Panc1 (cell line): ENCODE measurements around the gene KBTBD6.

Experiments
- POLR2AphosphoS5 ChIP-seq: IDR thresholded peaks from 2 replicates; pipeline ENCODE4 v1.6.1; 2012; ENCODE audit warnings: mild to moderate bottlenecking, low read depth, low read length, moderate library complexity
- TF ChIP-seq, protein P1 (sequence below): fragments of 450-650 bp; IDR thresholded peaks from 2 replicates; pipeline ENCODE4 v1.5.1; 2017; ENCODE audit warnings: mild to moderate bottlenecking
- TF ChIP-seq, protein P2 (sequence below), 2 experiments: IDR thresholded peaks; 2 replicates each; pipeline ENCODE4 v1.6.1; 2011 to 2012; ENCODE audit warnings: low read depth in 2 of 2, control low read depth in 1 of 2, low read length in 1 of 2, mild to moderate bottlenecking in 1 of 2, moderate library complexity in 1 of 2; ENCODE audit not compliant: insufficient read depth in 1 of 2

DNA sequence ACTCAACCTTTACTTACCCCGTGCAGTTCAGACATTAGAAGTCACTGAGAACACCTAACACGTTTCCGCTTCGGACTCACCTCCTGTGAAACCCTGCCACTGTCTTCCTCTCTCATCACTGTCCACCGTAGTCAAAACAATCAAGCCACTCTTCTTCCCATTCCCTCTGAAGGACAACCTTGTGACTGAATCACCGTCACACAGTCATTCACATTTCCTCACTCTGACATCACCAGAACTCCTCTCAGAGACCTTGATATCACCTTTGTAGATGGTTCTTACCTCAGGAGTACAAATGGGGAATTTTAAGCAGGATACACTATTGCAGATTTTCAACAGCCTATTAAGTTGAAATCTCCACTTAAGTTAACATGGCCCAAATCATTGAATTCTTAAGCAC lies 1.3 kb upstream of the KBTBD6 start:
- TF ChIP-seq, protein P1, sequence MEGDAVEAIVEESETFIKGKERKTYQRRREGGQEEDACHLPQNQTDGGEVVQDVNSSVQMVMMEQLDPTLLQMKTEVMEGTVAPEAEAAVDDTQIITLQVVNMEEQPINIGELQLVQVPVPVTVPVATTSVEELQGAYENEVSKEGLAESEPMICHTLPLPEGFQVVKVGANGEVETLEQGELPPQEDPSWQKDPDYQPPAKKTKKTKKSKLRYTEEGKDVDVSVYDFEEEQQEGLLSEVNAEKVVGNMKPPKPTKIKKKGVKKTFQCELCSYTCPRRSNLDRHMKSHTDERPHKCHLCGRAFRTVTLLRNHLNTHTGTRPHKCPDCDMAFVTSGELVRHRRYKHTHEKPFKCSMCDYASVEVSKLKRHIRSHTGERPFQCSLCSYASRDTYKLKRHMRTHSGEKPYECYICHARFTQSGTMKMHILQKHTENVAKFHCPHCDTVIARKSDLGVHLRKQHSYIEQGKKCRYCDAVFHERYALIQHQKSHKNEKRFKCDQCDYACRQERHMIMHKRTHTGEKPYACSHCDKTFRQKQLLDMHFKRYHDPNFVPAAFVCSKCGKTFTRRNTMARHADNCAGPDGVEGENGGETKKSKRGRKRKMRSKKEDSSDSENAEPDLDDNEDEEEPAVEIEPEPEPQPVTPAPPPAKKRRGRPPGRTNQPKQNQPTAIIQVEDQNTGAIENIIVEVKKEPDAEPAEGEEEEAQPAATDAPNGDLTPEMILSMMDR = no peak
- TF ChIP-seq, protein P2, sequence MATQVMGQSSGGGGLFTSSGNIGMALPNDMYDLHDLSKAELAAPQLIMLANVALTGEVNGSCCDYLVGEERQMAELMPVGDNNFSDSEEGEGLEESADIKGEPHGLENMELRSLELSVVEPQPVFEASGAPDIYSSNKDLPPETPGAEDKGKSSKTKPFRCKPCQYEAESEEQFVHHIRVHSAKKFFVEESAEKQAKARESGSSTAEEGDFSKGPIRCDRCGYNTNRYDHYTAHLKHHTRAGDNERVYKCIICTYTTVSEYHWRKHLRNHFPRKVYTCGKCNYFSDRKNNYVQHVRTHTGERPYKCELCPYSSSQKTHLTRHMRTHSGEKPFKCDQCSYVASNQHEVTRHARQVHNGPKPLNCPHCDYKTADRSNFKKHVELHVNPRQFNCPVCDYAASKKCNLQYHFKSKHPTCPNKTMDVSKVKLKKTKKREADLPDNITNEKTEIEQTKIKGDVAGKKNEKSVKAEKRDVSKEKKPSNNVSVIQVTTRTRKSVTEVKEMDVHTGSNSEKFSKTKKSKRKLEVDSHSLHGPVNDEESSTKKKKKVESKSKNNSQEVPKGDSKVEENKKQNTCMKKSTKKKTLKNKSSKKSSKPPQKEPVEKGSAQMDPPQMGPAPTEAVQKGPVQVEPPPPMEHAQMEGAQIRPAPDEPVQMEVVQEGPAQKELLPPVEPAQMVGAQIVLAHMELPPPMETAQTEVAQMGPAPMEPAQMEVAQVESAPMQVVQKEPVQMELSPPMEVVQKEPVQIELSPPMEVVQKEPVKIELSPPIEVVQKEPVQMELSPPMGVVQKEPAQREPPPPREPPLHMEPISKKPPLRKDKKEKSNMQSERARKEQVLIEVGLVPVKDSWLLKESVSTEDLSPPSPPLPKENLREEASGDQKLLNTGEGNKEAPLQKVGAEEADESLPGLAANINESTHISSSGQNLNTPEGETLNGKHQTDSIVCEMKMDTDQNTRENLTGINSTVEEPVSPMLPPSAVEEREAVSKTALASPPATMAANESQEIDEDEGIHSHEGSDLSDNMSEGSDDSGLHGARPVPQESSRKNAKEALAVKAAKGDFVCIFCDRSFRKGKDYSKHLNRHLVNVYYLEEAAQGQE (IDR thresholded peaks at IDR 0.05; ENCODE audit: insufficient read depth in 1 of 2, low read depth in 2 of 2, low read length in 1 of 2) = no peak
- no peak for TF ChIP-seq POLR2AphosphoS5
